Fibroblast of mammary gland (primary cell): ENCODE data around the gene FAF1.

Experiments
- DNase-seq: peaks from one replicate; pipeline ENCODE4 v3.0.0-alpha.2; 2010; ENCODE audit warnings: low read depth
- H3K4me3 ChIP-seq: 2 replicates; pipeline ENCODE4 v1.5.1; 2011; ENCODE audit warnings: low read depth, mild to moderate bottlenecking, low read length, moderate library complexity; ENCODE audit not compliant: control insufficient read depth
- TF ChIP-seq, protein P1 (sequence below): conservative IDR thresholded peaks from 2 replicates; pipeline ENCODE4 v1.5.1; 2011; ENCODE audit warnings: low read depth, low read length, inconsistent platforms; ENCODE audit not compliant: control insufficient read depth, insufficient read depth

FAF1 gene

DNA sequence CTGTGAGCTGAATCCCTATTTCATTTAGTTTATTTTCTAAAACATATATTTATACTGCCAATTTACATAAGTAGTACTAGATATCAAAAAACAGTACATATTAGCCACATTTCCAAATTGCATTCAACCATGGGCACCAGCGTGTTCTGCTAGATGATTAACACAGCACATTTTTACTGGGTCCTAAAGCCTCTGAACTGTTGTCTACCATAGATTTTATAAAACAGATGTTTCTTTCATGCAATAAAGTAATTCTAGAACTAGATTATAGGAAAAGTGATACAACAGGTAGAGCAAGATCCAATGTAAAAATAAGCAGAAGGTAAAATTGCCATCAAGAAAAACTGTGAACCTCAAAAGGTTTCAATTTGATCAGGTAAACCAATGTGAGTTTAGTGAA is 108.6 kb downstream of the FAF1 start:
- no peak for DNase-seq
- TF ChIP-seq, protein P1, sequence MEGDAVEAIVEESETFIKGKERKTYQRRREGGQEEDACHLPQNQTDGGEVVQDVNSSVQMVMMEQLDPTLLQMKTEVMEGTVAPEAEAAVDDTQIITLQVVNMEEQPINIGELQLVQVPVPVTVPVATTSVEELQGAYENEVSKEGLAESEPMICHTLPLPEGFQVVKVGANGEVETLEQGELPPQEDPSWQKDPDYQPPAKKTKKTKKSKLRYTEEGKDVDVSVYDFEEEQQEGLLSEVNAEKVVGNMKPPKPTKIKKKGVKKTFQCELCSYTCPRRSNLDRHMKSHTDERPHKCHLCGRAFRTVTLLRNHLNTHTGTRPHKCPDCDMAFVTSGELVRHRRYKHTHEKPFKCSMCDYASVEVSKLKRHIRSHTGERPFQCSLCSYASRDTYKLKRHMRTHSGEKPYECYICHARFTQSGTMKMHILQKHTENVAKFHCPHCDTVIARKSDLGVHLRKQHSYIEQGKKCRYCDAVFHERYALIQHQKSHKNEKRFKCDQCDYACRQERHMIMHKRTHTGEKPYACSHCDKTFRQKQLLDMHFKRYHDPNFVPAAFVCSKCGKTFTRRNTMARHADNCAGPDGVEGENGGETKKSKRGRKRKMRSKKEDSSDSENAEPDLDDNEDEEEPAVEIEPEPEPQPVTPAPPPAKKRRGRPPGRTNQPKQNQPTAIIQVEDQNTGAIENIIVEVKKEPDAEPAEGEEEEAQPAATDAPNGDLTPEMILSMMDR: no peak
- H3K4me3 ChIP-seq: no peak overlapping the region

DNA sequence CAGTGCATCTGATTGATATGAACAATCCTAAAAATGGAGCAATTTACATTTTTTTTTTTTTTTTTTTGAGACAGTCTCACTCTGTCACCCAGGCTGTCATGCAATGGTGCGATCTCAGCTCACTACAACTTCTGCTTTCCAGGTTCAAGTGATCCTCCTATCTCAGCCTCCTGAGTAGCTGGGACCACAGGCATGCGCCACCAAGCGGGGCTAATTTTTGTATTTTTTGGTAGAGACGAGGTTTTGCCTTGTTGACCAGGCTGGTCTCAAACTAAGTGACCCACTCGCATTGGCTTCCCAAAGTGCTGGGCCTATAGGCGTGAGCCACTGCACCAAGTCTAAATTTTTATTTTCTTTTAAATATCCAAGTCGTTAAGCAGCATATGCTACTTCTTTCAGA is 109.0 kb downstream of the FAF1 start:
- H3K4me3 ChIP-seq: no peak overlapping the region
- TF ChIP-seq, protein P1: no peak
- DNase-seq: no peak

DNA sequence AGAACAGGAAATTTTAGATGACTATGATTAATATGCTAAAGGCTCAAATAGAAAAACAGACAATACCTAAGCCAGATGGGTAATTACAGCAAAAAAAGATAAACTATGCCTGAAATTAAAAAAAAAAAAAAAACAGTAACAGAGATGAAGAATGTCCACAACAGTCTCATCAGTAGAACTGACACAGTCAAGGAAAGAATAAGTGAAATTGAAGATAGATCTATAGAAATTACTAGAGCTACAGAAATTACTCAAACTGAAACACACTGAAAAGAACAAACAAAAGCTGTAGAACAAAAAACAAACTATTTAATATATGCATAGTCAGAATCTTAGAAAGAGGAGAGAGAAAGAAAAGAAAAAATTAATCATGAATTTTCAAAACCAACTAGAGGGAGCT is 112.8 kb downstream of the FAF1 start:
- no peak overlapping the region for H3K4me3 ChIP-seq
- TF ChIP-seq, protein P1: no peak
- no peak for DNase-seq

DNA sequence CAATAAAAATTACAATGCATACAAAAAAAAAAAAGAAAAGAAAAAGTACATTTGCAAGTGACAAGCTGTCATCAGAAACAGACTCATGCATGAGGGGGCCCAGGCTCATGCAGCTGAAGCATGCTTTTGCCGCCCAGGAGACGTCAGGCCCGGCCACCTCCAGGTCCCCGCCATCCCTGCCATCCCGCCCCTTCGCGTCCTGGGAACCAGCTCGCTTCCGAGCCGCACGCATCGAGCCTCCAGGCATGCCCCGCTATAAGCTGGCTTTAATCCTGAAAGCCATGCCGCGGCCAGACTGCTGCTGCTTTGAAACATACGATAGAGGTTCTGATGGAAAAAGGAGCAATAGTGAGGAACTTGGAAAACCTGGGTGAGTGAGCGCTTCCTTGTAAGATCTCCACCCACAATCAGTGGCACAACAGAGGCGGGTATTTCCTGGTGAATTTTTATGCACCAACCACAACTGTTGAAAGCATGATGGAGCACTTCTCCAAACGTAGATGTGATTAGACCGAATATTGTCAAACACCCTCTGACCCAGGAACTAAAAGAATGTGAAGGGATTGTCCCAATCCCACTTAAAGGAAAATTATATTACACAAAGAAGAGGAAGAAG is 113.7 kb downstream of the FAF1 start:
- no peak overlapping the region for H3K4me3 ChIP-seq
- TF ChIP-seq, protein P1: no peak
- DNase-seq: no peak

DNA sequence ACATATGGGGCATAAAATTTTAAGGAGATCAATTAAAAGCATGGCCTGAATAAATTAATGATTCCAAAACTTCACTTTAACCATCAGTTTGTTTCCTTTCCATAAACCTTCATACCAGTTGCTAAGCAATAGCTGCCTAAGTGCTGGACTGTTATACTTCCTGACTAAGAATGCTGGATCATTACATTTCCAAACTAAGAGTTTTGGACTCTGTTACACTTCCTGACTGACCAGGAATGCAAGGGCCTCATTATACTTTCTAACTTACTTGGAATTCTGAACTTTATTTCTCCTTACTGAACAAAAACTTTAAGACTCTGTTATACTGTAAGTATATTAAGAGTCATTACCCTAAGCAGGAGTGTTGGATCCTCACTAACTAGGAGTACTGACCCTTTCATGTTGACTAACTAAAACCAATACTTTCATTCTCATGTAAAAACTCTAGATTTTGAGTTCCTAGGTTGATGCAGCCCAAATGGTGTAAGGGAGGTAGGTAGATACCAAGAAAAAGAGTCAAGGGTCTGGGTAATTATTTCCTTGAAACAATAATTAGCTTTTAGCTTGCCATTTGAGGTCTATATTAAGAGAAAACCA is 118.2 kb downstream of the FAF1 start:
- H3K4me3 ChIP-seq: no peak overlapping the region
- peak; percentile 37 for DNase-seq
- TF ChIP-seq, protein P1: no peak

DNA sequence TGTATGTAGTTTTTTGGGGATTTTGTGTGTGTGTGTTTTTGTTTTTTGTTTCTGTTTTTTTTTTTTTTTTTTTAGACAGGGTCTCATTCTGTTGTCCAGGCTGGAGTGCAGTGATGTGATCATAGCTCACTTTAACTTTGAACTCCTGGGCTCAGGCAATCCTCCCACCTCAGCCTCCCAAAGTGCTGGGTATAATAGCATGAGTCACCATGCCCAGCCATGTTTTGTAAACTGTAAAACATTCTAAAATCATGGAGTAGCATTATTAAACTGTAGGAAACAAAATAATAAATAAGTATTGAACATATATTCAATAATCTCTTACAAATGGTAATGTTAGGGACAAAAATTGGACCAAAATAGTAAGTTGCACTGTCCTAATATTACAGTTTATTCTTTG is 124.0 kb downstream of the FAF1 start:
- no peak overlapping the region for H3K4me3 ChIP-seq
- TF ChIP-seq, protein P1: no peak
- no peak for DNase-seq
